ENCODE measurements around the gene RFT1.

- TF ChIP-seq CTCF (conservative IDR thresholded peaks at IDR 0.05; ENCODE audit: low read depth in 2 of 2) (no peak), POLR2AphosphoS5 (IDR thresholded peaks at IDR 0.05; ENCODE audit: low read depth) (no peak), EZH2 (IDR thresholded peaks at IDR 0.05; ENCODE audit: low read depth, unreplicated experiment) (no peak), EZH2phosphoT487 (IDR thresholded peaks at IDR 0.05; ENCODE audit: unreplicated experiment) (no peak), REST (IDR thresholded peaks at IDR 0.05; ENCODE audit: unreplicated experiment) (no peak), CREB1 (CRISPR knock-in tag; IDR thresholded peaks at IDR 0.05; ENCODE audit: low read depth) (no peak), ETS1 (IDR thresholded peaks at IDR 0.05) (no peak), NANOG (IDR thresholded peaks at IDR 0.05; ENCODE audit: borderline replicate concordance) (no peak), JUNB (IDR thresholded peaks at IDR 0.05; ENCODE audit: unreplicated experiment) (no peak), ZNF462 (CRISPR knock-in tag; IDR thresholded peaks at IDR 0.05) (no peak), ZNF114 (CRISPR knock-in tag; IDR thresholded peaks at IDR 0.05) (no peak)
Measured at GRCh38 chr3:53149006-53149690, 18.9 kb upstream of the RFT1 start.
